GM21619 (cell line): ENCODE data around the gene PERM1.
"Not testable (repeated sequence)": the region's sequence is repeated elsewhere in the genome, so short reads cannot be mapped to it uniquely, and the experiment has no call there.

ENCODE experiments used
- ATAC-seq: cut with Tn5 transposase; IDR thresholded peaks from one replicate; pipeline ENCODE4 v1.9.1; 2021; ENCODE audit not compliant: unreplicated experiment

The PERM1 gene

GRCh38 chr1:950881-951280 is 31.0 kb downstream of the PERM1 start:
- ATAC-seq, result no peak

- no peak for ATAC-seq
These were observed 31.6 kb downstream of the PERM1 start for GRCh38 chr1:950268-950667.

GRCh38 chr1:947958-948357 is 33.9 kb downstream of the PERM1 start:
- no peak for ATAC-seq

- not testable (repeated sequence) for ATAC-seq
These were observed 35.1 kb downstream of the PERM1 start for GRCh38 chr1:946811-947210.

- no peak for ATAC-seq
These were observed 36.0 kb downstream of the PERM1 start for GRCh38 chr1:945688-946556.

GRCh38 chr1:944341-945325 is 37.3 kb downstream of the PERM1 start:
- no peak for ATAC-seq

GRCh38 chr1:943545-944340 is 38.1 kb downstream of the PERM1 start:
- ATAC-seq, result no peak

- ATAC-seq, result no peak
These were observed 38.9 kb downstream of the PERM1 start for GRCh38 chr1:942864-943533.

- no peak for ATAC-seq
These were observed 39.5 kb downstream of the PERM1 start for GRCh38 chr1:942411-942821.

- no peak for ATAC-seq
These were observed 40.1 kb downstream of the PERM1 start for GRCh38 chr1:941588-942383.

- no peak for ATAC-seq
These were observed 40.8 kb downstream of the PERM1 start for GRCh38 chr1:941015-941587.

GRCh38 chr1:940107-941014 is 41.5 kb downstream of the PERM1 start:
- ATAC-seq, result no peak

- ATAC-seq, result no peak
These were observed 42.3 kb downstream of the PERM1 start for GRCh38 chr1:939511-940106.

- ATAC-seq, result no peak
These were observed 43.0 kb downstream of the PERM1 start for GRCh38 chr1:938711-939489.

- ATAC-seq, result no peak
These were observed 43.7 kb downstream of the PERM1 start for GRCh38 chr1:938088-938683.

- no peak for ATAC-seq
These were observed 44.4 kb downstream of the PERM1 start for GRCh38 chr1:937521-937920.
